ENCODE measurements around the gene TRIM26.
"Not testable (repeated sequence)": the region's sequence is repeated elsewhere in the genome, so short reads cannot be mapped to it uniquely, and the experiment has no call there.

DNA sequence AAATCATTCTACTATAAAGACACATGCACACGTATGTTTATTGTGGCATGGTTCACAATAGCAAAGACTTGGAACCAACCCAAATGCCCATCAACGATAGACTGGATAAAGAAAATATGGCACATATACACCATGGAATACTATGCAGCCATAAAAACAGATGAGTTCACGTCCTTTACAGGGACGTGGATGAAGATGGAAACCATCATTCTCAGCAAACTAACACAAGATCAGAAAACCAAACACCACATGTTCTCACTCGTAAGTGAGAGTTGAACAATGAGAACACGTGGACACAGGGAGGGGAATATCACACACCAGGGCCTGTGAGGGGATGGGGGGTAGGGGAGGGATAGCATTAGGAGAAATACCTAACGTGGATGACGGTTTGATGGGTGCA is 73.0 kb downstream of the TRIM26 start:
- TF ChIP-seq, protein P1, sequence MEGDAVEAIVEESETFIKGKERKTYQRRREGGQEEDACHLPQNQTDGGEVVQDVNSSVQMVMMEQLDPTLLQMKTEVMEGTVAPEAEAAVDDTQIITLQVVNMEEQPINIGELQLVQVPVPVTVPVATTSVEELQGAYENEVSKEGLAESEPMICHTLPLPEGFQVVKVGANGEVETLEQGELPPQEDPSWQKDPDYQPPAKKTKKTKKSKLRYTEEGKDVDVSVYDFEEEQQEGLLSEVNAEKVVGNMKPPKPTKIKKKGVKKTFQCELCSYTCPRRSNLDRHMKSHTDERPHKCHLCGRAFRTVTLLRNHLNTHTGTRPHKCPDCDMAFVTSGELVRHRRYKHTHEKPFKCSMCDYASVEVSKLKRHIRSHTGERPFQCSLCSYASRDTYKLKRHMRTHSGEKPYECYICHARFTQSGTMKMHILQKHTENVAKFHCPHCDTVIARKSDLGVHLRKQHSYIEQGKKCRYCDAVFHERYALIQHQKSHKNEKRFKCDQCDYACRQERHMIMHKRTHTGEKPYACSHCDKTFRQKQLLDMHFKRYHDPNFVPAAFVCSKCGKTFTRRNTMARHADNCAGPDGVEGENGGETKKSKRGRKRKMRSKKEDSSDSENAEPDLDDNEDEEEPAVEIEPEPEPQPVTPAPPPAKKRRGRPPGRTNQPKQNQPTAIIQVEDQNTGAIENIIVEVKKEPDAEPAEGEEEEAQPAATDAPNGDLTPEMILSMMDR (conservative IDR thresholded peaks at IDR 0.05; ENCODE audit: low read depth in 2 of 2), result not testable (repeated sequence)
- TF ChIP-seq, protein P2, sequence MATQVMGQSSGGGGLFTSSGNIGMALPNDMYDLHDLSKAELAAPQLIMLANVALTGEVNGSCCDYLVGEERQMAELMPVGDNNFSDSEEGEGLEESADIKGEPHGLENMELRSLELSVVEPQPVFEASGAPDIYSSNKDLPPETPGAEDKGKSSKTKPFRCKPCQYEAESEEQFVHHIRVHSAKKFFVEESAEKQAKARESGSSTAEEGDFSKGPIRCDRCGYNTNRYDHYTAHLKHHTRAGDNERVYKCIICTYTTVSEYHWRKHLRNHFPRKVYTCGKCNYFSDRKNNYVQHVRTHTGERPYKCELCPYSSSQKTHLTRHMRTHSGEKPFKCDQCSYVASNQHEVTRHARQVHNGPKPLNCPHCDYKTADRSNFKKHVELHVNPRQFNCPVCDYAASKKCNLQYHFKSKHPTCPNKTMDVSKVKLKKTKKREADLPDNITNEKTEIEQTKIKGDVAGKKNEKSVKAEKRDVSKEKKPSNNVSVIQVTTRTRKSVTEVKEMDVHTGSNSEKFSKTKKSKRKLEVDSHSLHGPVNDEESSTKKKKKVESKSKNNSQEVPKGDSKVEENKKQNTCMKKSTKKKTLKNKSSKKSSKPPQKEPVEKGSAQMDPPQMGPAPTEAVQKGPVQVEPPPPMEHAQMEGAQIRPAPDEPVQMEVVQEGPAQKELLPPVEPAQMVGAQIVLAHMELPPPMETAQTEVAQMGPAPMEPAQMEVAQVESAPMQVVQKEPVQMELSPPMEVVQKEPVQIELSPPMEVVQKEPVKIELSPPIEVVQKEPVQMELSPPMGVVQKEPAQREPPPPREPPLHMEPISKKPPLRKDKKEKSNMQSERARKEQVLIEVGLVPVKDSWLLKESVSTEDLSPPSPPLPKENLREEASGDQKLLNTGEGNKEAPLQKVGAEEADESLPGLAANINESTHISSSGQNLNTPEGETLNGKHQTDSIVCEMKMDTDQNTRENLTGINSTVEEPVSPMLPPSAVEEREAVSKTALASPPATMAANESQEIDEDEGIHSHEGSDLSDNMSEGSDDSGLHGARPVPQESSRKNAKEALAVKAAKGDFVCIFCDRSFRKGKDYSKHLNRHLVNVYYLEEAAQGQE (IDR thresholded peaks at IDR 0.05; ENCODE audit: unreplicated experiment), result not testable (repeated sequence)
- TF ChIP-seq POLR2AphosphoS5 (IDR thresholded peaks at IDR 0.05; ENCODE audit: low read depth); EZH2 (IDR thresholded peaks at IDR 0.05; ENCODE audit: low read depth, unreplicated experiment); STAT1 (IDR thresholded peaks at IDR 0.05; ENCODE audit: unreplicated experiment): not testable (repeated sequence)

Data from GM23338 (cell line).